Skeletal muscle cell (primary cell): ENCODE results near the gene MAD1L1.

Experiments used
- DNase-seq: peaks from one replicate; pipeline ENCODE4 v3.0.0-alpha.2; 2010; ENCODE audit warnings: low read depth
- H3K4me3 ChIP-seq: 2 replicates; pipeline ENCODE4 v1.5.1; 2011; ENCODE audit warnings: low read depth, mild to moderate bottlenecking, control low read depth, low read length, moderate library complexity

The MAD1L1 gene

DNA sequence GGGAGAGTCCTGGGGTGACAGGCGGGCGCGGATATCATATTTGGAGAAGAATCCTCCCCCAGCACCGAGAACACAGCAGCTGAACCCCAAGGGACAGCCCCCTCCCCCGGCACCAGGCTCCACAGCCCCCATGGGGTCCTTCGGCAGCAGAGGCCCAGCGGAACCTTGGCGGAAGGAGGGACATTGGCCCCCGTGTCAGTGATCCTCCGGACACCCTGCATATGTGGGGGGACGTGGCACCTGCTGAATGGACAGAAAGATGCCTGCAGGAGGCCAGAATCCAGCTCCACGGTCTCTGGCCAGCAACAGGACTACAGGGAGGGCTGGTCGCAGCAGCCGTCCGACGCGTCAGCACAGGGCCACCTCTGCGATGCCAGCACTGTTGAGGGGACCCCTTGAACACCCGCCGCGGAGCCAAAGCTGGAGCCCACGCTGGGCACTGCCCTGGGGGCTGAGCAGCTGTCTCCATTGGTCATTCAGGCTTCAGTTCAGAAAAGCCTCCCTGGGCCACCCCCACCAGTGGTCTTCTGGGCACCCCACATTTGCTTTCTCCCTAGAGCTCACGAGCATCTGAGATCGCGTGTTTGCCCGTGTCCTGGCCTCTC is 322.6 kb downstream of the MAD1L1 start:
- no peak overlapping the region for H3K4me3 ChIP-seq
- DNase-seq: no peak

DNA sequence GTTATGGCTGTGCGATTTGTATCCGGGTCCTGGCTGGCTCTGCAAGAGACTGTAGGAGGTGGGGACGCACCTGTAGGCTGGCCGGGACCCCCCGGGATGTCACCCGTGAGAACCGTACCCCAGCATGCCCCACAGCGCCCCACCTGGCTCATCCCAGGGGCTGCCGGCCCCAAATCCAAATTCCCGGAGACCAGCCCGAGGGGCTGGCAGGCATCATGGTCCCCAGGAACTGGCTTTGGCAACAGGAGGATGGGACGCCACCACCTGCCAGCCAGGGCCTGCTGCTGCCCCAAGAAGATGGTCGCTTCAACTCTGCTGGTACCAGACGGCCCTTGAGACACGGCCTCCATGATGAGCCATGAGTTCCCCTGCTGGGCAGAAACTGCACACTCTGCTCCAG is 323.3 kb downstream of the MAD1L1 start:
- DNase-seq: no peak
- no peak overlapping the region for H3K4me3 ChIP-seq

DNA sequence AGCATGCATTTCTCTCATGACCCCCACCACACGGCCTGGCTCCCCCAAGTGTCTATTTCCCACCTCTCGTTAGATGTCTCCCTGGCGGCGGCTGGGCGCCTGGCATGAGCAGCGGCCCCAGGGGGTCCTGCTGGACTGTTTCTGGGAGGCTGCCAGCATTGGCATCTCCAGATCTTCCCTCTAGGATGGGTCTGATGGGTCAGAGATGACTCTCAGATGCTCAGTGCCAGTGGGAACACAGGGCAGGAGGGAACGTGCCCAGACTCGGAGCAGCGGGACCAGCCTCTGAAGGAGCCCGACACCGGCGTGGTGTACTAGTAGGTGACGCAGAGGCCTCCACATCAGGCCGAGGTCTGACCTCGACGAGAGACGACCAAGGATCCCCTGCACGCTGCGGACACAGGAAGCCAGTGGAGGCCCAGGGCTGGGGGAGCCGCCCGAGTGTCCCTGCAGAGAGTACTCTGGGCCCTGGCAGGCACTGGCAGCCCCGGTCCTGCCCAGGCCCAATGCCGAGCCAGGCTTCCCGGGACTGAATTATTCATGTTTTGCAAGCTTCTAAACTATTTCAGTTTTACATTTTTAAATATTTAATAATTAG is 323.8 kb downstream of the MAD1L1 start:
- no peak overlapping the region for H3K4me3 ChIP-seq
- no peak for DNase-seq

DNA sequence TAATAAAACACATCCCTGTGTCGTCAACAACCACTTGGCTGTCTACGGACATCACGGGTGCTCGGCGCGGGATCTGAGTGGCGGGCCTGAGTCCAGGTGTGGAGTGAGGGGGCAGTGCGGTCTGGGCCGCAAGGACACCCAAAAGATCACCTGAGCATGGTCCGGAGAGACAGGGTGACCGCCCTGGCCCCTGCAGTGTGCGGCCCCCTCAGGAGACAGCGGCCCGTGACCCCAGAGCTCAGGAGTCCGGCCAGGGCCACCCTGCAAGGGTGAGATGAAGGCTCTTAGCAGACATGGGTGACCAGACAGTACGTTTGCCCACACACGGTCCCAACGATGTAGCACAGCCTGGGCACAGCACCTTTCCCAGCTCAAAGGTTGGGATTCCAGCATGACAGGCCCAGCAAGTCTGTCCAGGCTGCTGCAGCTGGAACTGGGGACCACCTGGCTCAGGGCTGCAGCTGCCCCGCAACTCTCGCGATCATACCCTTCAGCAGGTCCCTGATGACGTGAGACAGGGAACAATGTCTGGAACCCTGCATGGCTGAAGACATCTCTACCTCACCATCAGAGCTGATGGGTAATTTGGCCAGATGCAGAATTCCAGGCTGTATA is 324.9 kb downstream of the MAD1L1 start:
- no peak for DNase-seq

DNA sequence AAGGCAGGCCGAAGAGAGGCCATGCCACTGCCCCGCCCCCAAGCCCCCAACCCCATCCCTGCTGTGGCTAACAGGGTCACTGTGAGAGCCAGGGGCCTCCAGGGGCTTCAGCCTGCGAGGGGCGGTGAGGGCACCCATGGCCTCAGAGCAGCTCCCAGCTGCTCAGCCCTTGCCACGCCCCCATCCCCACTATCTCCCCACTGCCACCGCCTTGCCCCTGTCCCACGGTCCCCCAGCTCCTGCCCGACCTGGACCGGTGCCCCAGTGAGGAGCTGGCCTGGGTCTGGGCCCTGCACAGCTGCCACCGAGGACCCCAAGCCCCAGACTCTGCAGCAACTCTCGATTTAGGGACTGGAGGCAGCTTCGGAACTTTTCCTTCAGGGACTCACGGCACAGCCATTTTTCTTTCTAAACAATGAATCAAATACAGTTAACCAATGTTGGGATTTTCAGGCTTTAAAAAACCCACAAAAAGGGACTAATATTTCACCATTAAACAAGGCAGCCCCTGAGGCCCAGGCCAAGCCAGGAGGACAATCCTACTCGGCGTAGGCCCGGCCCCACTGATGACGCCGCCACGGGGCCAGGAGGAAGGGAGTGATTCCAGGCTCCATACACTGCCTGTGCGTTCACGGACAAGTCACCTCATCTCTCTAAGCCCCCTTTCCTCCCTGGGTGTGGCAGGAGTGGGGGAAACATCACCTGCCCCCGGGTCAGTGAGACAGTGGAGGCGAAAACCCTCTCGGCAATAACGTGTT is 325.6 kb downstream of the MAD1L1 start:
- H3K4me3 ChIP-seq: no peak overlapping the region
- no peak for DNase-seq

More for the DNA sequence above, 324.9 kb downstream of the MAD1L1 start:
- H3K4me3 ChIP-seq: no peak overlapping the region

DNA sequence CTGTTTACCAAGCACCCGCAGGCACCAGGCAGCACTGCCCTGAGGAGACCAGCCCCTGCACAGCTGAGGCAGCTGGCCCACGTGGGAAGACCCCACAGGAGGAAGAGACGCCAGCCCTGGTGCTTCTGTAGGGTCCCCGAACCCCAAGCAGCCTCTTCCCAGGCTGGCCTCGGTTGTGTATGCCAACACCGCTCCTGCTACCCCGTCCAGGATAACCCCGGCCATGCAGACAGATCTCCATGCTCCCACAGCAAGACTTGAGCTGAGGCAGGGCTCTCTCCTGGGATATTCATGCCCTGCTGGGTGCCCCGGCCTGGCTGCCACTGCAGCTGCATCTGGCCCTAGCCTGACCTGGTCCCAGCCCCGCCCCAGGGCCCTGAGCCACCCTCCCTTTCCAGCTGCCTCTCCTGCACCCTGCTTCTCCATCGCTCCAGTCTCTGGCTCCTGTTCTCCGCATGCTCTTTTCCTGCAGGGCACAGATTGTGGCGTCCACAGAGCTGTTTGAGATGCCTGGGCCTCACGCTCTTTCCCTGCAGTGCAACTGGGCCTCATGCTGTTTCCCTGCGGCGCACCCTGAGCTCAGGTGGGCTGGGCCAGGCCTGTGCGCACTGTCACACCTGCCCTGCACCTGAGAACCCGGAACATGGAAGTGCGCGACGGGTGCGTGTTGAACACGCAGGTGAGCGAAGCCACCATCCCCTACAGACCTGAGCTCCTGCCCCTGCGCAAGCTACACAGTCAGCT is 326.5 kb downstream of the MAD1L1 start:
- DNase-seq: no peak
- H3K4me3 ChIP-seq: no peak overlapping the region

DNA sequence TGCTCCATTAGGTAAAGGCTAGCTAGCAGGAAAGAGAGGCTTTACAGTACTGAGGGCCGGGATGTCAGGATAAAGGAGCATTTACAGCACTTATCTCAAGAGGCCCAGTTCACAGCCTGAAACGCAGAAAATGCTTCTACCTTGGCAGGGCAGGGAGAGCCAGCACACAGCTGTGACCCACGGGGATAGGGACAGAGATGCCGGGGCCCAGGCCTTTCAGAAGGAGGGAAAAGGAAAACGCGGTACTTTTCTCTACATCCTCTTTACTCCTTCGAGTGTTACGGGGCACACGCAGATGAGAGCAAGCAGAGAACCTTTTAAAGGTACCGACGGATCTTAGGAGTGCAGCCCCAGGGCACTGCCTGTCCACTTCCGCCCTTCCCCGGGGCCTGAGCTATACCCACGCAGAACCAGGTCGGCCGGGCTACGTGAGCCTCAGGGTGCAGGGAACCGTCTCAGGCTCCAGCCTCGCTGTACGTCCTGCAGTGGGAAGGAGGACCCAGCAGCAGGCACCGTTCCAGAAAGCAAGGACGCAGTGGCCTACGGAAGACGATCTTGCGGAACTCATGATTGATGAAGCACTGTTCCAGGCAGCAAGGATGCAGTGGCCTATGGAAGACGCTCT is 330.4 kb downstream of the MAD1L1 start:
- DNase-seq: no peak
- H3K4me3 ChIP-seq: no peak overlapping the region

DNA sequence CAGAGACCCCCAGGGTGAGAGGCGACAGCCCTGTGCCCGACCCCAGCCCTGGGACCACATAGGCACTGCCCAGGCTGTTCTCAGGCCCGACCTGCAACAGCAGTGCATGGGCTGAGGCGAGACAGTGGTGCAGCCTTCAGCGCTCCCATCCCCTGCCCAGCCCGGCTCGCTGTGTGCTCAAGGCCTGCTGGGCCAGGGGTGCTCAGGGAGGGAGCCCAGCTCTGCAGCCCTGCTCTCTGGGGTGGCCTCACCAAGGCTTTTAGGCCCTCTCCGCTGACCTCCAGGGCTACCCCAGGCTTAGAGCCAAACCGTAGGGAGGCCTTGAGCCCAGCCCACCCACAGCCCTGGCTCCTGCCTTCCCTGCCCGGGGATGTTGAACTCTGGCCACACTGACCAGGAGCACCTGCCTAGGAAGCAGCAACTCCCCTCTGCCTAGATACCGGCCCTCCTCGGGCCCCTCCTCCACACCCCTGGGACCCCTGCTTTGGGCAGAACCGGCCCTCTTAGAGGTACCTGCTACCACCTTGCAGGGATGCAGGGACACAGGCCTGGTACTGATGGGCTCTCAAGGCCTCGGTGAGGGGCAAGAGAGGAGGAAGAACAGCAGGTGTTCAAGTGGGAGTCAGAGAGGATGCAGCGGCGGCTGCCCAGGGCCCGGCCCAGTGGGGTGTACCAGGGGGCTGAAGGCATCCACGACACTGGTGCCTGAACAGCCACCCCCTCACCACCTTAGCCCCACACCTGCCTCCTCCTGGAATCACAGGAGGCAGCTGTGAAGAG is 331.1 kb downstream of the MAD1L1 start:
- no peak overlapping the region for H3K4me3 ChIP-seq
- DNase-seq: no peak

DNA sequence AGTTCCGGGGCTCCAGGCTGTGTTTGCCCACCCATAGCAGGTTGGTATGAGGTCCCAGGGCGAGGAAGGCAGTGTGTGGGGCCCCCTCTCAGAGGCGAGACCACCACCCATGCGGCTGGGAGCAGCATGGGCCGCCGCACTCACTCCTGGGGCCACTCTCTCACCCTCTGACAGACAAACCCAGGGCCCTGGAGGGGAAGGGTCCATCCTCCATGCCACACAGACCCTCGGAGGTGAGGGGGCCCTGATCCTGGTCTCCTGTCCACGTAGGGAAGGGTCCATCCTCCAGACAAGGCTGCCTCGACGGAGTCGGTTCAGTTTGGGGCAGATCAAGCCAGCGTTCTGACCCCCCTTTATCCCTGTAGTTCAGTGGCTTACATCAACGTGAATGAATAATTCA is 331.9 kb downstream of the MAD1L1 start:
- no peak overlapping the region for H3K4me3 ChIP-seq
- DNase-seq: no peak

DNA sequence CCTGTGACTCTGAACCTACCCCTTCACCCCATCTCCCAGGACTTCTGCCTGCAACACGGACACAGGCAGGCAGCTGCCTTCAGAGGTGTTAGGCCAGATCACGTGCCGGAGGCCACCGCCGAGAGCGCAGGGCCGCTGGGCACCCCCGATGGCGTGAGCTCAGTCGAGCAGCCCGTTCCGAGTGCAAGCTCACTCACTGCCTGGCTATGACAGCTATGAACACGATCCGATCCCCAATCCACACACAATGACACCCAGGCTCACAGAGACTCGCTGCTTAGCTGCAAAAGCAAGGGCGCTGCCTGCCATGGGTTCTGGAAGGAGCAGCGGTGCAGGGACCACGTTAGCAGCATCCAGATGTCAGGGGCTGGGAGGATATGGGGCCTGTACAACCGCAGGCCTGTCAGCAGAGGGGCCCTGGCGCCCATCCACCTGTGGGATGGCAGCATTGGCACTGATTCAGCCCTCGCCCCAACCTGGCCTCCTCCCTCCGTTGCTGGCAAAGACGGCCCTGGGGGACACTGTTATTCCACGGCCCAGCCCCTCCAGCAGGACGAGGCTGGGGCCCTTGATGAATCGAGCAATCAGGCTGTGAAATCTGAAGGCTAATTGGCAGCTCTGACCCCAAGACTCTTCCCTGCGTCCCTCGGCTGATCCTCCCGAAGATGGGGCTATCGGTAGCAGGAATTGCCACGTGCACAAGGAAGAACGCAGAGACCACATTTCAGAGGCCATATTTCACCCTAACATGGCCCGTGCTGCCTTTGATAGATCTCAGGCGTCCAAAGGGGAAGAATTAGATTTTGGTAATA is 332.6 kb downstream of the MAD1L1 start:
- no peak for DNase-seq
- no peak overlapping the region for H3K4me3 ChIP-seq

DNA sequence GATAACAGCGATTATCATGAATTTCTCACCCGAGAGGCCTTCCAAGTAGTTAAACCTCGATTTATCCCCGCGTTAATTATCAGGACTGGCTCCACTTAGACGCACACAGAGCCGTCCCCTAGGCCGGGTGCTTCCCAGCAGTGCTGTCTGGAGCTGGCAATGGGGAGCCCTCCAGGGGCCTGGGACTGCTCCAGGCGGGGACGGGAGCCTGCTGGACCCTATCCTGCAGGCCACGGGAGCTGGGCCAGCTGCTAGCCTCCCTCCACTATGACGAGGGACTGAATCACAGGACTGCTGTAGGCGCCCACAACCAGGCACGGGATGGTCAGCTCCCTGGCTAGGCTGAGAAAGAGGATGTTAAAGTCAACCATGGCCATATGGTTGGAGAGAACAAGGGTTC is 333.5 kb downstream of the MAD1L1 start:
- DNase-seq: peak; percentile 60
- no peak overlapping the region for H3K4me3 ChIP-seq

DNA sequence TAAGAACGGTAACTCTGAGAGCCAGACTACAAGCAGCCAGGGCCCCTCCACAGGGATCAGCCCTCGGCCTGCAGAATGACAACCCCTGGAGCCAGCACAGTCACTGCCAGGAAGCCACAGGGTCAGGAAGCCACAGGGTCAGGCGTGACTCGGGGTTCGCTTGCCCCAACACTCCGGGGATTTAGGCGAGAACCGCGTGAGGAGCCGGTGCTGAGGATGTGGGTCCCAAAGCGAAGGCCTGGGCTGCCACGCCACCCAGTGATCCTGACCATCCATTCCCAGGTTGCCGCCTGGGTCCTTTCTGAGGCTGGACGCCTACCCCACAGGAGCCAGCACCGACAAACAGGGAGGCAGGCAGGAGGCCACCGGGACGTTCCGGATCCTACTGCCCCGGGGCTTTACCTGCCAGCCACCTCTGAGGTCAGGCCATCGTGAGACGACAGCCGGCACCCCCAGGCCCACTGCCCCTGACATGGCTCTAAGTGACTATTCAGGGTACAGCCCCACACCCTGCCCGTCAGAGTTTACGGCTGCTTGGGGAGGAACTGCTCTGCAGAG is 334.0 kb downstream of the MAD1L1 start:
- no peak overlapping the region for H3K4me3 ChIP-seq

DNA sequence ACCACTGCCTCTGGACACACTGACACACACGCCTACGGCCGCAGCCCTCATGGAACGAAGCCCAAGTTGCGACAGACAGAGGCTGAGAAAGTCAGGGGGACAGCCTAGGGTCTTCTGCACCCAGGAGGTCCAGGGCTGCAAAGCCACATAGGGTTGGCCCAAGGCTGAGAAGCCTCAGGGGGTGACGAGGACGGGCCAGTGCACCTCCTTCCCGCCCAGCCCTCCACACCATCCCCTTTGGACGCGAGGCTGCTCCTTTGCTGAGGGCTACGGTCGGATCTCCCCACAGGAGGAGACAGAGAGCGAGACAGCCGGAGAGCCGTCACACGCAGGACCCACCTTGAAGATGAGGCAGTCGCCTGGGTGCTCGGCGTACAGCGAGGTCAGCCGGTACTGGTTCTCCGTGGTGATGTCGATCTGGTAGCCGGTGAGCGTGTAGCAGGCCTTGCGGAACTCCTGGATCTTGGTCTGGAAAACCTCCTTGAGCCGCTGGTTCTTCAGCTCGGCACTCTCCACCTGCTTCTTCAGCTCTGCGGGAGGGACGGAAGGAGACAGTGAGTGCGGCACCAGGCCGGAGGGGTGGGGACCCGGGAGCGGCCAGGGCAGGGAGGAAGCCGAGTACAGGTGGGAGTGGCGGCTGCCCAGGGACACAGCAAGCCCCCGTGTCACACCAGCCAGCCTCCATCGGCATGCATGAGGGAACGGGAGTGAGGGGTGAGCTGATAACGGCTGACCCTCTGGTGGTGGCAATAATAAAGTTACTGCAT is 334.7 kb downstream of the MAD1L1 start:
- no peak for DNase-seq
- H3K4me3 ChIP-seq: no peak overlapping the region

More for the DNA sequence above, 334.0 kb downstream of the MAD1L1 start:
- DNase-seq: no peak

DNA sequence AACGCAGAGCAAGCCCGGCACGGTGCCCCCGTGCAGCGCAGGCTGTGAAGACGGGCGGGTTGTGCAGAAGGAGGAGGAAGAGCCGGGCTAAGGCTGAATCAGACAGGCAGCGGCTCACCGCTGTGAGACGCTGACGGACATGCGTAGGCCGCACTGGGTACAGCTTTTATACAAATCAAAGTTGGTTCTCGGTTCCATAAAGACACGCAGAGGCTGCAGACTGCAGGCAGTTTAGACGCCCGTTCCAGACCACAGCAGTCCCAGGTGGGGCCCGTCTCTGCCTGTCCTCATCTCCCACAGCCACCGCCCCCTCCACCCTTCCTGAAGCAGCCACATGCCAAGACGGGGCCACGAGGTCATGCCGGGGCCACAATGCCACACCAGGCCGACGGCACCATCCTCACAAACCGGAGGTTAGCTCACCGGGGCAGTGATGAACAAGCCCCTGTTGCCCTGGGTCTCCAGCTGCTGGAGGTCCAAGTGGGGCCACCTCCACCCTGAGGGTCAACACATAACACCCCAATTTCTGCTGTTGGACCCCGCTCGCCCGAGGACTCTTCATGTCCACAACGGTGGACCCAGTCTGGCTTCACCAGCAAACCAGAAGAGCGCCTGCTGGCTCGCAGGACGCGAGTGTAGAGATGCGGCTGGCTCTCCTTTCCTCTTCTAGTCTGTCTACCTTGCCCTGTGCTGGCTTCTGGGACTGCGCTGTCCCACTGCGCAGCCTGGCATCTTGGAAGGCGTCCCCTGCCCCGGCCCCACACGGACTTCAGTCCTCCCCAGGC is 335.5 kb downstream of the MAD1L1 start:
- no peak for DNase-seq
- no peak overlapping the region for H3K4me3 ChIP-seq

DNA sequence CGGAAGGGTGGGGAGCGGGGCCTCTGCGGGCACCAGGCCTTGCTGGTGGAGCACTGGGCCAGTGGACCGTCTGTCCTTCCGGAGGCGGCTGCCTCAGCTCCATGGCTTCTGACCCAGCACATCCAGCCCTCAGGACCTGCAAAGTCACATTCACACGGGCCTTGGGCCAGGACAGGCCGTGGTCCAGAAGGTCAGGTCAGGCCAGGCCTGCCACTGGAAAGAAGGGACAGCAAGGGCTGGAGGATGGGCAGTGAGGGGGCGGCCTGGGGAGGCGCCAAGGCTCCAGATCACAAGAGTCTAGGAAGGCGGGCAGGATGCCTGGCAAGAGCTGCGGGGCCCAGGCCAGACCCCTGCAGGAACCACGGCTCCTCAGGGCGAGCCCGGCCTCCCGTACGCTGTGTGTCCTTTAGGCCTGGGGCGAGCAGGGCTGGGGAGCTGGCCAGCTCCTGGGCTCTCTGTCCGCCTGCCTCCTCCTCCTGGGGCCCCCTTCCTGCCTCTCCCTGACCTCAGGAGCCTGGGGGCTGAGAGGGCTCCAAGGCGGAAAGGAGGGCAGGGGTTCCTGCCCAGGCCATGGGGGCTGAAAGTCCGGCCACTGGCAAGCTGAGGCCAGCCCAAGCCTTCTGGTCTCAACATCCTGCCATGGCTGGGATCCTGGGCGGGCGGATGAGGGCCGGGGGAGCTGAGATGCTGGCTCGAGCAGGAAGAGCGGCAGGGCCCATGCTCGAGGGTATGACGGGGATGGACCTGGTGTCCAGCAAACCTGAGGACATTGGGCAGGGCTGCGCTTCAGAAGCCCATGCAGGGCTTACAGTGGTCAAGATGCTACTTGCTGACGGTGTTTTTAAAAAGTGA is 336.9 kb downstream of the MAD1L1 start:
- DNase-seq: no peak
- no peak overlapping the region for H3K4me3 ChIP-seq
